A673 (cell line): ENCODE data around the gene METTL8. TPM values are rescaled to one million over a fixed set of nuclear protein-coding genes. Genes with fewer than 3 reads are reported as not detected.

Experiments
- BruUV-seq: library from RNA; stranded (reverse); fragments of 400-500 nt; replicated peaks from 2 replicates; lab custom pipeline; 2021; lab: Mats Ljungman, UMichigan
- CTCF ChIA-PET: fragments of 300-600 bp; sonication (Branson Sonifier 250); formaldehyde crosslinking; loops from one replicate; lab custom pipeline; 2022; ENCODE audit warnings: antibody characterized with exemption; lab: Charles Lee
- POLR2A ChIA-PET: fragments of 300-600 bp; sonication (Branson Sonifier 250); formaldehyde crosslinking; loops from one replicate; lab custom pipeline; 2022; ENCODE audit warnings: antibody characterized with exemption; ENCODE audit not compliant: low non-redundant PET; lab: Charles Lee
- DNase-seq: peaks from one replicate; pipeline ENCODE4 v3.0.0-alpha.2; 2015; ENCODE audit warnings: low spot score
- H3K27ac ChIP-seq: fragments of 200-600 bp; sonication (generic); 2 replicates; pipeline ENCODE4 v1.5.1; 2016; ENCODE audit warnings: mixed run types, low read depth, mild to moderate bottlenecking, mixed read lengths, antibody characterized with exemption, low read length; ENCODE audit not compliant: poor library complexity, severe bottlenecking
- H3K27me3 ChIP-seq: fragments of 200-600 bp; sonication (generic); replicated peaks from 2 replicates; pipeline ENCODE4 v1.6.1; 2017; ENCODE audit warnings: mixed run types, low read depth, mild to moderate bottlenecking, mixed read lengths, antibody characterized with exemption, low read length; ENCODE audit not compliant: insufficient read depth, poor library complexity
- H3K36me3 ChIP-seq: fragments of 200-600 bp; sonication (generic); 2 replicates; pipeline ENCODE4 v1.6.1; 2016; ENCODE audit warnings: mixed run types, mild to moderate bottlenecking, mixed read lengths, antibody characterized with exemption, low read length; ENCODE audit not compliant: insufficient read depth, poor library complexity, severe bottlenecking
- H3K4me1 ChIP-seq: fragments of 200-600 bp; sonication (generic); 2 replicates; pipeline ENCODE4 v1.6.1; 2017; ENCODE audit warnings: mixed run types, mild to moderate bottlenecking, mixed read lengths, antibody characterized with exemption, low read length; ENCODE audit not compliant: insufficient read depth, poor library complexity, severe bottlenecking
- H3K4me3 ChIP-seq: fragments of 200-600 bp; sonication (generic); 2 replicates; pipeline ENCODE4 v1.5.1; 2016; ENCODE audit warnings: low read depth, mixed run types, mild to moderate bottlenecking, mixed read lengths, low read length; ENCODE audit not compliant: poor library complexity, severe bottlenecking
- H3K9me3 ChIP-seq: fragments of 200-600 bp; sonication (generic); 2 replicates; pipeline ENCODE4 v1.6.1; 2016; ENCODE audit warnings: mixed run types, low read depth, mild to moderate bottlenecking, mixed read lengths, antibody characterized with exemption, low read length; ENCODE audit not compliant: poor library complexity, severe bottlenecking
- EZH2 ChIP-seq: fragments of 200-600 bp; sonication (generic); IDR thresholded peaks from 2 replicates; pipeline ENCODE4 v1.6.1; 2017; ENCODE audit warnings: borderline replicate concordance, low read depth, mild to moderate bottlenecking, mixed read lengths, antibody characterized with exemption, low read length; ENCODE audit not compliant: poor library complexity, severe bottlenecking
- intact Hi-C: fragments of 100-400 bp; cut with micrococcal nuclease; formaldehyde crosslinking; loops from one replicate; pipeline ENCODE4 v1.10.0; 2022; ENCODE audit not compliant: unreplicated experiment
- total RNA-seq: library from RNA; stranded (reverse); gene quantifications from 2 replicates; pipeline ENCODE4 v1.2.3, GENCODE V29; 2021
- TF ChIP-seq, protein P1 (sequence below): fragments of 300-800, 200-600 bp; sonication (generic); conservative IDR thresholded peaks from 2 replicates; pipeline ENCODE4 v1.5.1; 2017; ENCODE audit warnings: low read depth, mild to moderate bottlenecking, antibody characterized with exemption, low read length, moderate library complexity, mixed read lengths

The METTL8 gene
- total RNA-seq, 1 experiment from 2014 or later = 33.5 TPM

DNA sequence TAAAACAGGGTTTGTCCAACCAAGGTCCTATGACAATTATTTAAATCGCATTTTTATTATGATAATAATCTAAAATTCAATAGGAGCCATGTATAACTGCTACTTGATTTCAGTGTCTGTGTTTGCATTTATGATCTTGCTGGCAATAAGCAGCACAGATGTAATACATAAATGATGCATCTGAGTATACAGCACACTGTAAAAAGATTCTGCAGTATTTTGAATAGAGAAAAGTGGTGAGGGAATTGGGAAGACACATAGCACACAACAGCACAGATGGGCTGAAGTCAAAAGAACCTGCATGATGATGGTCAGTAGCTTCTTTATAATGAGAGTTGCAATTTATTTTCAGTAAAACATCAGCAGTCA lies 26.1 kb downstream of the METTL8 start:
- H3K9me3 ChIP-seq = no peaks in the 10 kb centered on the region
- CTCF ChIA-PET = no interaction called here
- peaks cover 40% of the 10 kb centered on the region for H3K4me1 ChIP-seq
- H3K4me3 ChIP-seq = no peak overlapping the region
- TF ChIP-seq EZH2 = no peak
- TF ChIP-seq, protein P1, sequence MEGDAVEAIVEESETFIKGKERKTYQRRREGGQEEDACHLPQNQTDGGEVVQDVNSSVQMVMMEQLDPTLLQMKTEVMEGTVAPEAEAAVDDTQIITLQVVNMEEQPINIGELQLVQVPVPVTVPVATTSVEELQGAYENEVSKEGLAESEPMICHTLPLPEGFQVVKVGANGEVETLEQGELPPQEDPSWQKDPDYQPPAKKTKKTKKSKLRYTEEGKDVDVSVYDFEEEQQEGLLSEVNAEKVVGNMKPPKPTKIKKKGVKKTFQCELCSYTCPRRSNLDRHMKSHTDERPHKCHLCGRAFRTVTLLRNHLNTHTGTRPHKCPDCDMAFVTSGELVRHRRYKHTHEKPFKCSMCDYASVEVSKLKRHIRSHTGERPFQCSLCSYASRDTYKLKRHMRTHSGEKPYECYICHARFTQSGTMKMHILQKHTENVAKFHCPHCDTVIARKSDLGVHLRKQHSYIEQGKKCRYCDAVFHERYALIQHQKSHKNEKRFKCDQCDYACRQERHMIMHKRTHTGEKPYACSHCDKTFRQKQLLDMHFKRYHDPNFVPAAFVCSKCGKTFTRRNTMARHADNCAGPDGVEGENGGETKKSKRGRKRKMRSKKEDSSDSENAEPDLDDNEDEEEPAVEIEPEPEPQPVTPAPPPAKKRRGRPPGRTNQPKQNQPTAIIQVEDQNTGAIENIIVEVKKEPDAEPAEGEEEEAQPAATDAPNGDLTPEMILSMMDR = no peak
- BruUV-seq = no TSS peak
- no peak overlapping the region for H3K27ac ChIP-seq
- no peak for DNase-seq
- H3K27me3 ChIP-seq = no peaks in the 10 kb centered on the region
- POLR2A ChIA-PET = no interaction called here
- H3K36me3 ChIP-seq = no peaks in the 10 kb centered on the region
- intact Hi-C loops = no loop called here

DNA sequence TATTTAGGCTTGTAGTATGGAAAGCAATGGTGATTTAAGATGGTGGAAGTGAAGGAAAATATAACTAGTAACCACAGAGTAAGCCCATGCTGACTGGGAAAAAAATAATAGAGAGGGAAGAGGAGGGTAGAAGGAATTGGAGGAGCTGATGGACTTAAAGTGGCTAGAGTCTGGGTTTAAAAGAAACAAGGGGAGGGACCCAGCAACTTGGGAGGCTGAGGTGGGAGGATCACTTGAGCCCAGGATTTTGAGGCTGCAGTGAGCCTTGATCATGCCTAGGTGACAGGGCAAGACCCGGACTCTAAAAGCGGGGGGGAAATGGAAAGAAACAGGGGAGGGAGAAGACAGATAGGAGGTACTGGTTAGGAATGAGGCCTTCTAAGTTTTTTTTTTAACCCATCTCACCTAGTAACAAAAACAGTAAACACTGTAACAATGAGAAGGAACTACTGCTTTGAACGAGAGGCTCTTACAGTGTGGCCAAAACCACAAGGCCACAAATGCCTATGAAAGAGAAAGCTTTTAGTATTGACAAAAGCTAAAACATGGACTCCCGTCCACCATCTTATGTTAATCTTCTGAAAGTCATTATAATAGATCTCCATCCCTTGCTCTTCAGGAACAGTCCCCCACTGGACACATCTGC lies 26.6 kb downstream of the METTL8 start:
- TF ChIP-seq, protein P1 = no peak
- ChIA-PET POLR2A (no interaction called here), CTCF (no interaction called here)
- Histone ChIP-seq H3K9me3 (peaks cover 2% of the 10 kb centered on the region), H3K4me3 (no peak overlapping the region), H3K27me3 (no peaks in the 10 kb centered on the region), H3K36me3 (no peaks in the 10 kb centered on the region), H3K27ac (no peak overlapping the region), H3K4me1 (peaks cover 36% of the 10 kb centered on the region)
- BruUV-seq = no TSS peak
- intact Hi-C loops = no loop called here
- DNase-seq = no peak

- BruUV-seq = no TSS peak
- H3K4me3 ChIP-seq = no peak overlapping the region
- POLR2A ChIA-PET = no interaction called here
- intact Hi-C loops = no loop called here
- TF ChIP-seq EZH2 = no peak
- TF ChIP-seq, protein P1 = no peak
- H3K9me3 ChIP-seq = peaks cover 11% of the 10 kb centered on the region
- H3K36me3 ChIP-seq = no peaks in the 10 kb centered on the region
- H3K4me1 ChIP-seq = peaks cover 24% of the 10 kb centered on the region
- CTCF ChIA-PET = no interaction called here
- H3K27me3 ChIP-seq = no peaks in the 10 kb centered on the region
- DNase-seq = no peak
- H3K27ac ChIP-seq = no peak overlapping the region
These were observed 27.7 kb downstream of the METTL8 start for GRCh38 chr2:171406044-171406443.
